Liver (tissue), 9 donors: ENCODE data around the gene HRH2. TPM values are rescaled to one million over a fixed set of nuclear protein-coding genes. Genes with fewer than 3 reads are reported as not detected.

ENCODE experiments used
- DNase-seq: peaks from one replicate; pipeline ENCODE4 v3.0.0-alpha.2; 2017; ENCODE audit warnings: low spot score
- H3K27ac ChIP-seq, 2 donors: one replicate each; pipeline ENCODE4 v1.7.0; 2013; ENCODE audit warnings: inconsistent platforms in 2 of 2, low read length in 2 of 2, control low read depth in 1 of 2, low read depth in 1 of 2, mild to moderate bottlenecking in 1 of 2
- H3K27me3 ChIP-seq, 4 donors: one replicate each; pipeline versions ENCODE4 v1.6.1 to v1.7.0; 2013; ENCODE audit warnings: low read length in 3 of 4, inconsistent platforms in 1 of 4, mild to moderate bottlenecking in 1 of 4, moderate library complexity in 1 of 4; ENCODE audit not compliant: control insufficient read depth in 4 of 4, insufficient read depth in 4 of 4
- H3K36me3 ChIP-seq, 4 donors: one replicate each; pipeline versions ENCODE4 v1.6.1 to v1.7.0; 2013; ENCODE audit warnings: low read length in 3 of 4, mild to moderate bottlenecking in 3 of 4, low read depth in 1 of 4, moderate library complexity in 1 of 4; ENCODE audit not compliant: control insufficient read depth in 4 of 4, insufficient read depth in 3 of 4
- H3K4me1 ChIP-seq, 4 donors: one replicate each; pipeline versions ENCODE4 v1.6.1 to v1.7.0; 2013; ENCODE audit warnings: low read length in 3 of 4, mild to moderate bottlenecking in 3 of 4, moderate library complexity in 1 of 4; ENCODE audit not compliant: control insufficient read depth in 4 of 4, insufficient read depth in 4 of 4
- H3K4me3 ChIP-seq, 3 donors: one replicate each; pipeline versions ENCODE4 v1.6.1 to v1.7.0; 2013; ENCODE audit warnings: low read length in 3 of 3, control low read depth in 1 of 3, low read depth in 1 of 3, mild to moderate bottlenecking in 1 of 3
- H3K9ac ChIP-seq, 2 donors: one replicate each; pipeline ENCODE4 v1.7.0; 2013; ENCODE audit warnings: low read length in 2 of 2, mild to moderate bottlenecking in 2 of 2, moderate library complexity in 2 of 2, control low read depth in 1 of 2, low read depth in 1 of 2
- H3K9me3 ChIP-seq, 4 donors: one replicate each; pipeline versions ENCODE4 v1.6.1 to v1.7.0; 2013; ENCODE audit warnings: low read length in 3 of 4; ENCODE audit not compliant: control insufficient read depth in 4 of 4
- ATF3 ChIP-seq: IDR thresholded peaks from 2 replicates; pipeline ENCODE4 v1.6.1; 2016; ENCODE audit warnings: antibody characterized with exemption
- CTCF ChIP-seq: fragments of 150-350 bp; IDR thresholded peaks from 2 replicates; pipeline ENCODE4 v1.5.1; 2017; ENCODE audit warnings: improper control_type of control experiment, low read depth, low read length; ENCODE audit not compliant: missing input control
- EGR1 ChIP-seq, 2 donors: IDR thresholded peaks; 2 replicates each; pipeline ENCODE4 v1.6.1; 2016 to 2018; ENCODE audit warnings: antibody characterized with exemption in 2 of 2, low read depth in 2 of 2
- FOXA1 ChIP-seq: IDR thresholded peaks from 2 replicates; pipeline ENCODE4 v1.6.1; 2016; ENCODE audit warnings: antibody characterized with exemption
- FOXA2 ChIP-seq: IDR thresholded peaks from 2 replicates; pipeline ENCODE4 v1.6.1; 2016; ENCODE audit warnings: antibody characterized with exemption
- GABPA ChIP-seq, 2 donors: IDR thresholded peaks in 1 of 2; conservative IDR thresholded peaks in 1 of 2; 2 replicates each; pipeline ENCODE4 v1.6.1; 2016; ENCODE audit warnings: antibody characterized with exemption in 2 of 2, mild to moderate bottlenecking in 1 of 2, moderate library complexity in 1 of 2
- HNF4A ChIP-seq, 2 donors: conservative IDR thresholded peaks; 2 replicates each; pipeline ENCODE4 v1.6.1; 2016; ENCODE audit warnings: antibody characterized with exemption in 2 of 2, mild to moderate bottlenecking in 2 of 2
- HNF4G ChIP-seq: IDR thresholded peaks from 2 replicates; pipeline ENCODE4 v1.6.1; 2016; ENCODE audit warnings: antibody characterized with exemption
- JUND ChIP-seq, 2 donors: IDR thresholded peaks; 2 replicates each; pipeline ENCODE4 v1.6.1; 2016; ENCODE audit warnings: antibody characterized with exemption in 2 of 2
- MAX ChIP-seq: IDR thresholded peaks from 2 replicates; pipeline ENCODE4 v1.6.1; 2016; ENCODE audit warnings: antibody characterized with exemption
- NR2F2 ChIP-seq: IDR thresholded peaks from 2 replicates; pipeline ENCODE4 v1.6.1; 2016; ENCODE audit warnings: antibody characterized with exemption
- RAD21 ChIP-seq, 2 donors: IDR thresholded peaks; 2 replicates each; pipeline ENCODE4 v1.6.1; 2016; ENCODE audit warnings: antibody characterized with exemption in 2 of 2, mild to moderate bottlenecking in 2 of 2
- REST ChIP-seq: IDR thresholded peaks from 2 replicates; pipeline ENCODE4 v1.6.1; 2016; ENCODE audit warnings: antibody characterized with exemption, mild to moderate bottlenecking
- RXRA ChIP-seq, 2 donors: IDR thresholded peaks; 2 replicates each; pipeline ENCODE4 v1.6.1; 2017 to 2018; ENCODE audit warnings: antibody characterized with exemption in 2 of 2, mild to moderate bottlenecking in 1 of 2
- SP1 ChIP-seq: IDR thresholded peaks from 2 replicates; pipeline ENCODE4 v1.6.1; 2018; ENCODE audit warnings: antibody characterized with exemption, mild to moderate bottlenecking
- TAF1 ChIP-seq: conservative IDR thresholded peaks from 2 replicates; pipeline ENCODE4 v1.6.1; 2016; ENCODE audit warnings: antibody characterized with exemption, mild to moderate bottlenecking
- YY1 ChIP-seq: IDR thresholded peaks from 2 replicates; pipeline ENCODE4 v1.6.1; 2016; ENCODE audit warnings: antibody characterized with exemption, mild to moderate bottlenecking
- ZBTB33 ChIP-seq: IDR thresholded peaks from 2 replicates; pipeline ENCODE4 v1.6.1; 2016; ENCODE audit warnings: antibody characterized with exemption
- WGBS: extraction: QIAGEN DNeasy Blood & Tissue Kit; methylation state at CpG from one replicate; pipeline ENCODE4 v1.1.7; 2013; 5-methylcytosine and 5-hydroxymethylcytosine counted together
- polyA plus RNA-seq, 2 donors: library from polyadenylated mRNA; stranded (reverse) in 1 of 2; unstranded in 1 of 2; fragments of 200-250 nt in 1 of 2; fragments of >200 nt in 1 of 2; fragmentation: Nextera tagmentation in 1 of 2; extraction: Ambion mirVana in 1 of 2; gene quantifications; one replicate each; pipeline versions ENCODE4 v1.2.1 to v1.2.3, GENCODE V29; 2013 to 2015
- total RNA-seq, 2 donors: library from RNA; depleted of rRNA; stranded (reverse); fragments of >200 nt; gene quantifications; one replicate each; pipeline ENCODE4 v1.2.3, GENCODE V29; 2014
- donor health status: healthy.
- donor health status: healthy.
- donor health status: healthy.
- donor health status: healthy.
- donor health status: healthy.

HRH2 gene
- total and polyA plus RNA-seq, 4 donors, result 0.44 to 2.6 (median 1.3) TPM

- no peak overlapping the region for H3K4me3 ChIP-seq
- no peaks in the 10 kb centered on the region for H3K36me3 ChIP-seq
- no peaks in the 10 kb centered on the region for H3K9me3 ChIP-seq
- 87% methylated on average over 12 of the region's 12 CpGs for WGBS
- no peak overlapping the region for H3K9ac ChIP-seq
- H3K27me3 ChIP-seq, result no peaks in the 10 kb centered on the region
- H3K27ac ChIP-seq, result no peak overlapping the region
- TF ChIP-seq FOXA2, result no peak
- no peak for TF ChIP-seq SP1
- no peak for TF ChIP-seq CTCF
- no peak for TF ChIP-seq NR2F2
- no peak for TF ChIP-seq RXRA (IDR thresholded peaks at IDR 0.05)
- no peak for TF ChIP-seq JUND (IDR thresholded peaks at IDR 0.05)
- no peak for TF ChIP-seq EGR1 (IDR thresholded peaks at IDR 0.05; ENCODE audit: low read depth in 2 of 2)
- no peak for TF ChIP-seq YY1
- TF ChIP-seq GABPA (IDR thresholded peaks at IDR 0.05 in 1 of 2, conservative IDR thresholded peaks at IDR 0.05 in 1 of 2), result no peak
- no peak for TF ChIP-seq TAF1
- no peak for TF ChIP-seq MAX
- no peak for TF ChIP-seq FOXA1
- no peak for TF ChIP-seq HNF4A (conservative IDR thresholded peaks at IDR 0.05)
- no peak for TF ChIP-seq ZBTB33
- no peak for TF ChIP-seq REST
- TF ChIP-seq HNF4G, result no peak
- TF ChIP-seq ATF3, result no peak
- TF ChIP-seq RAD21 (IDR thresholded peaks at IDR 0.05), result no peak
- no peak for DNase-seq
- H3K4me1 ChIP-seq, result no peaks in the 10 kb centered on the region
These were observed 43.9 kb downstream of the HRH2 start for GRCh38 chr5:175701797-175702196.

- Histone ChIP-seq H3K4me1 (no peaks in the 10 kb centered on the region), H3K4me3 (no peak overlapping the region), H3K27ac (no peak overlapping the region), H3K36me3 (no peaks in the 10 kb centered on the region), H3K9me3 (no peaks in the 10 kb centered on the region), H3K9ac (no peak overlapping the region), H3K27me3 (no peaks in the 10 kb centered on the region)
- no peak for TF ChIP-seq JUND (IDR thresholded peaks at IDR 0.05)
- TF ChIP-seq GABPA (IDR thresholded peaks at IDR 0.05 in 1 of 2, conservative IDR thresholded peaks at IDR 0.05 in 1 of 2), result no peak
- no peak for TF ChIP-seq MAX
- no peak for TF ChIP-seq SP1
- TF ChIP-seq RXRA (IDR thresholded peaks at IDR 0.05), result no peak
- no peak for TF ChIP-seq CTCF
- TF ChIP-seq RAD21 (IDR thresholded peaks at IDR 0.05), result no peak
- TF ChIP-seq REST, result no peak
- no peak for TF ChIP-seq FOXA1
- WGBS, result 65% methylated on average over 6 of the region's 6 CpGs
- no peak for DNase-seq
These were observed 48.6 kb downstream of the HRH2 start for GRCh38 chr5:175706499-175706898.
